Spleen (tissue), 11 donors: ENCODE results near the gene SLC22A23. TPM values are rescaled to one million over a fixed set of nuclear protein-coding genes. Genes with fewer than 3 reads are reported as not detected.

ENCODE experiments used
- DNase-seq: peaks from one replicate; pipeline ENCODE4 v3.0.0-alpha.2; 2020
- H3K27ac ChIP-seq, 8 donors: fragments of 200-600 bp; sonication (generic) in 7 of 8; 1 replicate in 4 of 8; 2 replicates in 4 of 8; pipeline versions ENCODE4 v1.5.0 to v1.8.0; 2016 to 2021; ENCODE audit warnings: inconsistent platforms in 4 of 8, mild to moderate bottlenecking in 4 of 8, moderate library complexity in 1 of 8
- H3K27me3 ChIP-seq, 7 donors: fragments of 200-600 bp; sonication (generic) in 6 of 7; replicated peaks in 1 of 7; 1 replicate in 4 of 7; 2 replicates in 3 of 7; pipeline versions ENCODE4 v1.5.0 to v1.8.0; 2016 to 2021; ENCODE audit warnings: inconsistent platforms in 3 of 7, mild to moderate bottlenecking in 1 of 7
- H3K36me3 ChIP-seq, 6 donors: fragments of 200-600 bp; sonication (generic) in 5 of 6; 1 replicate in 4 of 6; 2 replicates in 2 of 6; pipeline versions ENCODE4 v1.5.0 to v1.8.0; 2016 to 2021; ENCODE audit warnings: inconsistent platforms in 2 of 6
- H3K4me1 ChIP-seq, 6 donors: fragments of 200-600 bp; sonication (generic) in 5 of 6; 1 replicate in 3 of 6; 2 replicates in 3 of 6; pipeline versions ENCODE4 v1.5.0 to v1.8.0; 2016 to 2021; ENCODE audit warnings: inconsistent platforms in 3 of 6
- H3K4me3 ChIP-seq, 8 donors: fragments of 200-600 bp; sonication (generic) in 7 of 8; 1 replicate in 4 of 8; 2 replicates in 4 of 8; pipeline versions ENCODE4 v1.5.0 to v1.8.0; 2016 to 2021; ENCODE audit warnings: inconsistent platforms in 4 of 8, mild to moderate bottlenecking in 4 of 8, moderate library complexity in 2 of 8
- H3K9me3 ChIP-seq, 8 donors: fragments of 200-600 bp; sonication (generic) in 7 of 8; 1 replicate in 4 of 8; 2 replicates in 4 of 8; pipeline versions ENCODE4 v1.5.0 to v1.8.0; 2016 to 2021; ENCODE audit warnings: inconsistent platforms in 4 of 8
- CTCF ChIP-seq, 11 experiments: fragments of 200-600 bp in 7 of 11; fragments of 450-650 bp in 4 of 11; sonication (generic) in 4 of 11; IDR thresholded peaks in 8 of 11; conservative IDR thresholded peaks in 3 of 11; 1 replicate in 7 of 11; 2 replicates in 4 of 11; pipeline versions ENCODE4 v1.4.0 to v1.8.0; 2016 to 2021; ENCODE audit warnings: antibody characterized with exemption in 11 of 11, inconsistent platforms in 4 of 11, mild to moderate bottlenecking in 1 of 11
- POLR2A ChIP-seq, 3 donors: fragments of 450-650 bp; IDR thresholded peaks; one replicate each; pipeline ENCODE4 v1.5.1; 2017; ENCODE audit warnings: antibody characterized with exemption in 3 of 3, mild to moderate bottlenecking in 1 of 3
- POLR2AphosphoS5 ChIP-seq, 3 donors: sonication (generic); formaldehyde crosslinking; IDR thresholded peaks; one replicate each; pipeline ENCODE4 v1.5.1; 2017; ENCODE audit warnings: antibody characterized with exemption in 3 of 3
- WGBS, 5 donors: extraction: QIAGEN DNeasy Blood & Tissue Kit in 3 of 5; methylation state at CpG; one replicate each; pipeline versions ENCODE4 v1.1.5 to v1.1.7; 2013 to 2018; 5-methylcytosine and 5-hydroxymethylcytosine counted together
- intact Hi-C: fragments of 100-400 bp; cut with DNase I; formaldehyde crosslinking; loops from one replicate; pipeline ENCODE4 v1.15.0; 2023; ENCODE audit warnings: low total_unique reads
- polyA plus RNA-seq, 3 donors: library from polyadenylated mRNA; stranded (reverse); fragments of 200-250 nt; gene quantifications; one replicate each; pipeline ENCODE4 v1.2.1, GENCODE V29; 2013
- total RNA-seq, 7 donors: library from RNA; depleted of rRNA in 3 of 7; stranded (reverse); fragments of >200 nt in 3 of 7; fragmentation: NEBNext Ultra II Directional in 4 of 7; extraction: Animal tissue kit (Norgen Biotek cat#: 25700) in 4 of 7; gene quantifications; one replicate each; pipeline versions ENCODE4 v1.1.0 to v1.2.1, GENCODE V29; 2016 to 2021
- donor health status: healthy with polysubstance abuse.
- donor health status: DM: no; HTN: no; CAD: no; lungs with moderate emphysema.
- donor health status: DM: no; HTN: no; CAD: no.
- donor health status: Bipolar disorder and iron deficiency.
- donor health status: healthy.
- donor health status: DM: no; HTN: no; CAD: no.
- donor health status: DM: yes; HTN: yes; CAD: no.

The SLC22A23 gene
- total and polyA plus RNA-seq, 10 donors, result 1.9 to 22.6 (median 18.3) TPM

GRCh38 chr6:3348821-3349220 is 108.0 kb downstream of the SLC22A23 start:
- TF ChIP-seq POLR2AphosphoS5 (IDR thresholded peaks at IDR 0.05) (no peak), CTCF (IDR thresholded peaks at IDR 0.05 in 8 of 11, conservative IDR thresholded peaks at IDR 0.05 in 3 of 11) (no peak)
- Histone ChIP-seq H3K27ac (no peak overlapping the region), H3K4me1 (peaks cover 0 to 33% (median 21%) of the 10 kb centered on the region in 6 donors), H3K4me3 (no peak overlapping the region), H3K9me3 (no peaks in the 10 kb centered on the region), H3K27me3 (no peaks in the 10 kb centered on the region), H3K36me3 (no peaks in the 10 kb centered on the region)
- no peak for DNase-seq
- 49 to 78% (median 64%) methylated on average over 7 of the region's 7 CpGs for WGBS, 5 donors
- intact Hi-C loops, result no loop called here

- no peaks in the 10 kb centered on the region for H3K36me3 ChIP-seq
- intact Hi-C loops, result no loop called here
- TF ChIP-seq POLR2AphosphoS5 (IDR thresholded peaks at IDR 0.05) (no peak), POLR2A (IDR thresholded peaks at IDR 0.05) (no peak), CTCF (IDR thresholded peaks at IDR 0.05 in 8 of 11, conservative IDR thresholded peaks at IDR 0.05 in 3 of 11) (no peak)
- WGBS, 5 donors, result 88 to 98% (median 96%) methylated on average over 7 of the region's 7 CpGs
- no peak for DNase-seq
- no peaks in the 10 kb centered on the region for H3K27me3 ChIP-seq
- no peak overlapping the region for H3K4me3 ChIP-seq
- H3K27ac ChIP-seq, result no peak overlapping the region
- peaks cover 0 to 28% (median 17%) of the 10 kb centered on the region in 6 donors for H3K4me1 ChIP-seq
- H3K9me3 ChIP-seq, result no peaks in the 10 kb centered on the region
Measured at GRCh38 chr6:3347826-3348225, 109.0 kb downstream of the SLC22A23 start.

GRCh38 chr6:3347247-3347646 is 109.6 kb downstream of the SLC22A23 start:
- no peak overlapping the region for H3K4me3 ChIP-seq
- H3K4me1 ChIP-seq, result peaks cover 0 to 23% (median 16%) of the 10 kb centered on the region in 6 donors
- no peaks in the 10 kb centered on the region for H3K36me3 ChIP-seq
- no peaks in the 10 kb centered on the region for H3K27me3 ChIP-seq
- no peaks in the 10 kb centered on the region for H3K9me3 ChIP-seq
- DNase-seq, result no peak
- H3K27ac ChIP-seq, result no peak overlapping the region
- intact Hi-C loops, result no loop called here
- TF ChIP-seq POLR2AphosphoS5 (IDR thresholded peaks at IDR 0.05) (no peak), POLR2A (IDR thresholded peaks at IDR 0.05) (no peak), CTCF (IDR thresholded peaks at IDR 0.05 in 8 of 11, conservative IDR thresholded peaks at IDR 0.05 in 3 of 11) (no peak)
- 92 to 98% (median 95%) methylated on average over 7 of the region's 7 CpGs for WGBS, 5 donors

GRCh38 chr6:3346476-3346875 is 110.4 kb downstream of the SLC22A23 start:
- 79 to 100% (median 95%) methylated on average over 2 of the region's 2 CpGs for WGBS, 5 donors
- no peak overlapping the region for H3K27ac ChIP-seq
- no peaks in the 10 kb centered on the region for H3K36me3 ChIP-seq
- H3K4me3 ChIP-seq, result no peak overlapping the region
- TF ChIP-seq POLR2A (IDR thresholded peaks at IDR 0.05), result no peak
- TF ChIP-seq POLR2AphosphoS5 (IDR thresholded peaks at IDR 0.05), result no peak
- no peak for TF ChIP-seq CTCF (IDR thresholded peaks at IDR 0.05 in 8 of 11, conservative IDR thresholded peaks at IDR 0.05 in 3 of 11)
- no peaks in the 10 kb centered on the region for H3K27me3 ChIP-seq
- no peak for DNase-seq
- H3K9me3 ChIP-seq, result no peaks in the 10 kb centered on the region
- peaks cover 0 to 23% (median 16%) of the 10 kb centered on the region in 6 donors for H3K4me1 ChIP-seq
- intact Hi-C loops, result no loop called here
